Activated CD4-positive, alpha-beta T cell treated with anti-CD3 and anti-CD28 coated beads, Interleukin-2, amount 10 ng/mL, durations not matched to agents 7 days and 5 days (primary cell): ENCODE data around the gene PCF11. TPM values are rescaled to one million over a fixed set of nuclear protein-coding genes. Genes with fewer than 3 reads are reported as not detected.
"Not testable (repeated sequence)": the region's sequence is repeated elsewhere in the genome, so short reads cannot be mapped to it uniquely, and the experiment has no call there.

Experiments used
- CTCF ChIA-PET: fragments of 350-600 bp; sonication (Branson Sonifier 250); formaldehyde crosslinking; loops from one replicate; lab custom pipeline; 2021; ENCODE audit warnings: antibody characterized with exemption; lab: Charles Lee
- POLR2A ChIA-PET: fragments of 350-600 bp; sonication (Branson Sonifier 250); formaldehyde crosslinking; loops from one replicate; lab custom pipeline; 2021; ENCODE audit warnings: antibody characterized with exemption; lab: Charles Lee
- DNase-seq: peaks from one replicate; pipeline ENCODE4 v3.0.0-alpha.2; 2020
- H3K27ac Mint-ChIP-seq: one replicate; pipeline ENCODE4 v1.8.0; 2021; ENCODE audit warnings: mild to moderate bottlenecking, moderate library complexity, mixed read lengths
- H3K27me3 Mint-ChIP-seq: one replicate; pipeline ENCODE4 v1.8.0; 2021; ENCODE audit warnings: mixed read lengths
- H3K36me3 Mint-ChIP-seq: one replicate; pipeline ENCODE4 v1.8.0; 2021; ENCODE audit warnings: low read depth, mixed read lengths
- H3K4me1 Mint-ChIP-seq: one replicate; pipeline ENCODE4 v1.8.0; 2021; ENCODE audit warnings: mixed read lengths
- H3K4me3 Mint-ChIP-seq: one replicate; pipeline ENCODE4 v1.8.0; 2021; ENCODE audit warnings: mild to moderate bottlenecking, moderate library complexity, mixed read lengths
- H3K9me3 Mint-ChIP-seq: one replicate; pipeline ENCODE4 v1.8.0; 2021; ENCODE audit warnings: mixed read lengths
- total RNA-seq, 2 experiments: library from RNA; stranded (reverse); gene quantifications; one replicate each; pipeline ENCODE4 v1.2.3, GENCODE V29; 2021

The PCF11 gene
- total RNA-seq, 2 experiments from 2014 or later = 76.7 to 89.3 TPM

DNA sequence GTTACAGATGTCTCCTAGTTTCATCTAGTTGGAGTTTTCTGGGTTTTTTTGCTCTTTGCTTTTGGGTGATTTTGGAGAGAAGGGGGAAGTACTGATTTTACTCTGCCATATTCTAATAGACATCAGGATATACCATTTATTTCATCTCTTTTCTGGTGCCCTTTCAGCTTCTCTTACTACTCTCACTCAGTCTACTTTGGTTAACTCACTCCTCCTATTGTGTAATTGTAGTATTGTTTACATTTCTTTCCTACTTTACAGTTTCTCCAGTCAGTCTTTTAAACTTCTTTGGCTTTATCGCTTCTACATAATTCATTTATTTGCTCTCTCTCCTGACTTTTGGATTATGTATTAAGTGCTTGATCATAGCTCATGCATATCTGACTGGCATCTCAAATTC, 43.1 kb downstream of the PCF11 start:
- Mint-ChIP-seq H3K4me1 (peaks cover 7% of the 10 kb centered on the region), H3K27ac (no peak overlapping the region), H3K27me3 (no peaks in the 10 kb centered on the region), H3K36me3 (no peaks in the 10 kb centered on the region), H3K9me3 (no peaks in the 10 kb centered on the region), H3K4me3 (no peak overlapping the region)
- DNase-seq = no peak
- ChIA-PET POLR2A (no interaction called here), CTCF (interaction anchor here (1.0 kb wide), 2 partner anchors 11 to 16 kb away, joined by 3 to 4 read pairs; no protein-coding TSS in a partner anchor)

- no peak overlapping the region for H3K27ac Mint-ChIP-seq
- no peaks in the 10 kb centered on the region for H3K27me3 Mint-ChIP-seq
- ChIA-PET POLR2A (no interaction called here), CTCF (no interaction called here)
- H3K9me3 Mint-ChIP-seq = no peaks in the 10 kb centered on the region
- no peaks in the 10 kb centered on the region for H3K36me3 Mint-ChIP-seq
- no peaks in the 10 kb centered on the region for H3K4me1 Mint-ChIP-seq
- H3K4me3 Mint-ChIP-seq = no peak overlapping the region
- DNase-seq = no peak
These were observed 48.8 kb downstream of the PCF11 start for GRCh38 chr11:83205608-83206185.

DNA sequence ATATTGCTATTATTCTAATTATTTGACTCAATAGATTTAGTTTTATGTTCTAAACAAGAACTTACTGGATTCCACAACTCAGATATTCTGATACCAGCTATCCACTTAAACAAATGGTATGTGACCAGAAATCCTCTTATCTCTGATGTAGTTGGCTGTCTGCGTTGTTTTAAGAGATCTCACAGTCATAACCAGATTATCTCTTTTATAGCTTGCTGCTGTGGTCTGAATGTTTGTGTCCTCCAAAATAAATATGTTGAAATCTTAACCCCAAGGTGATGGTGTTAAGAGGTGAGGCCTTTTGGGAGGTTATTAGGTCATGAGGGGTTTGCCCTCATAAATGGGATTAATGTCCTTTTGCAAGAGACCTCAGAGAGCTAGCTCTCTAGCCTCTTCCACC, 49.3 kb downstream of the PCF11 start:
- DNase-seq = no peak
- ChIA-PET POLR2A (no interaction called here), CTCF (interaction anchor here (0.8 kb wide), 1 partner anchor 44 kb away, joined by 4 read pairs; no protein-coding TSS in a partner anchor)
- Mint-ChIP-seq H3K27ac (no peak overlapping the region), H3K27me3 (no peaks in the 10 kb centered on the region), H3K9me3 (no peaks in the 10 kb centered on the region), H3K4me3 (no peak overlapping the region), H3K36me3 (no peaks in the 10 kb centered on the region), H3K4me1 (no peaks in the 10 kb centered on the region)

DNA sequence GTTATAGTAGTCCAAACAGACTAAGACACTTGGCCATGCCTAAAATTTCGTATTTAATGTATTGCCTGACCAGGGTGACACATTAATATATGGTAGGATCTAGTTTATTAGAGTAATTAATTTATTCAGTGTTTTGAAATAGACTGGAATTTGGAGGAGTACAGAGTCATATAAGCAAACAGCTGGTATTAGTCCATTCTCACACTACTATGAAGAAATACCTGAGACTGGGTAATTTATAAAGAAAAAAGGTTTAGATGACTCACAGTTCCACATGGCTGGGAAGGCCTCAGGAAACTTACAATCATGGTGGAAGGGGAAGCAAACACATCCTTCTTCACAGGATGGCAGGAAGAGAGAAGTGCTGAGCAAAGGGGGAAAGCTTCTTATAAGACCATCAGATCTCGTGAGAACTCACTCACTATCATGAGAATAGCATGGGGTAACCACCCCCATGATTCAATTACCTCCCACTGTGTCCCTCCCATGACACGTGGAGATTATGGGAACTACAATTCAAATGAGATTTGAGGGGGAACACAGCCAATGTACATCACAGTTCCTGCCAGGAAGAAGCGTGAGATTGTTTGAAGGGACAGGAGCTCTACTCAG, 49.9 kb downstream of the PCF11 start:
- H3K4me1 Mint-ChIP-seq, POLR2A ChIA-PET, H3K27ac Mint-ChIP-seq, H3K9me3 Mint-ChIP-seq, H3K4me3 Mint-ChIP-seq, DNase-seq, H3K27me3 Mint-ChIP-seq, H3K36me3 Mint-ChIP-seq: not testable (repeated sequence)
- CTCF ChIA-PET = interaction anchor here (0.8 to 1.3 kb wide), 2 partner anchors 8 to 43 kb away, joined by 3 to 4 read pairs; no protein-coding TSS in a partner anchor

GRCh38 chr11:83219095-83219494, 62.2 kb downstream of the PCF11 start:
- no peaks in the 10 kb centered on the region for H3K4me1 Mint-ChIP-seq
- CTCF ChIA-PET = no interaction called here
- POLR2A ChIA-PET = no interaction called here
- no peaks in the 10 kb centered on the region for H3K36me3 Mint-ChIP-seq
- H3K27ac Mint-ChIP-seq = no peak overlapping the region
- peaks cover 15% of the 10 kb centered on the region for H3K27me3 Mint-ChIP-seq
- no peaks in the 10 kb centered on the region for H3K9me3 Mint-ChIP-seq
- DNase-seq = no peak
- H3K4me3 Mint-ChIP-seq = no peak overlapping the region

DNA sequence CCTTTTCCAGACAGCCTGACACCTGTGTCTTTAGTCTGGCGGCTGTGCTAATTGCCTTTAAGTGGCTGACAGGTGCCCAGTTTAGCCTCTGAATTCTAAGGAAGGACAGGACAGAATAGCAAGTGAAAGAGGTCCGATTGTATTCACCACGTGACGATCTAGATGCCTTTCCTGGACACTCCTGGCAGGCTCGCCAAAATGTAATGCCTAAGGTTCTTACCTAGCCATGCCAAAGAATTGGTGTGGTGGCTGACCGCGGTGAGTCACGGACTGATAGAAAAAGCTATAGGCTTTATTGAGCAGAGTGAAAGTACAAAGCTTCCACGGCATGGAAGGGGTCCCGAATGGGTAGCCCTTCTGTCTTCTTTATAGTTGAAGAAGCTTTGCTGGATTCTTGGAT, 63.3 kb downstream of the PCF11 start:
- Mint-ChIP-seq H3K27me3 (peaks cover 15% of the 10 kb centered on the region), H3K4me1 (no peaks in the 10 kb centered on the region), H3K27ac (no peak overlapping the region), H3K4me3 (no peak overlapping the region), H3K36me3 (no peaks in the 10 kb centered on the region), H3K9me3 (no peaks in the 10 kb centered on the region)
- ChIA-PET POLR2A (no interaction called here), CTCF (no interaction called here)
- DNase-seq = no peak

- ChIA-PET CTCF (interaction anchor here (0.6 kb wide), 1 partner anchor 54 kb away, joined by 5 read pairs; no protein-coding TSS in a partner anchor), POLR2A (no interaction called here)
- DNase-seq = no peak
- Mint-ChIP-seq H3K27ac (no peak overlapping the region), H3K4me1 (no peaks in the 10 kb centered on the region), H3K9me3 (no peaks in the 10 kb centered on the region), H3K4me3 (no peak overlapping the region), H3K36me3 (no peaks in the 10 kb centered on the region), H3K27me3 (peaks cover 15% of the 10 kb centered on the region)
These were observed 64.8 kb downstream of the PCF11 start for GRCh38 chr11:83221694-83222093.

GRCh38 chr11:83222499-83222898, 65.6 kb downstream of the PCF11 start:
- no peak overlapping the region for H3K4me3 Mint-ChIP-seq
- peaks cover 15% of the 10 kb centered on the region for H3K27me3 Mint-ChIP-seq
- no peaks in the 10 kb centered on the region for H3K4me1 Mint-ChIP-seq
- no peaks in the 10 kb centered on the region for H3K9me3 Mint-ChIP-seq
- no peak for DNase-seq
- H3K36me3 Mint-ChIP-seq = no peaks in the 10 kb centered on the region
- ChIA-PET POLR2A (no interaction called here), CTCF (no interaction called here)
- no peak overlapping the region for H3K27ac Mint-ChIP-seq

DNA sequence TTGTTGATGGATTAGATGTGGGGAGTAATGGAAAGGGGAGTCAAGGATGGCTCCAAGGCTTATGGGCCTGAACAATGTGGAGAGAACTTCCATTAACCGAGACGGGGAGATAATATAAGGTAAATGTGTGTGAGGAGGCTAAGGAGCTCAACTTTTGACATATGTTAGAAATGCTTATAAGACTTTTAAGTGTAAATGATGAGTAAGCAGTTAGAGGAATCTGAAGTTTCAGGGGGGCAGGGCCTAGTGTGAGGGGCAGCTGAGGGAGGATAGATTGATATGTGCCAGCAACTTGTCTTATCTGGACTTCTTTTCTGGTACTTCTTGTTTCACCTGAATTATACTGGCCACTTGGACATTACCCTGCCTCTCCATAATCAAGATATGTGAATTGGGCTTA, 66.5 kb downstream of the PCF11 start:
- no peaks in the 10 kb centered on the region for H3K36me3 Mint-ChIP-seq
- ChIA-PET CTCF (interaction anchor here (0.6 to 0.7 kb wide), 2 partner anchors 233 to 319 kb away, joined by 3 read pairs; no protein-coding TSS in a partner anchor), POLR2A (interaction anchor here (0.6 kb wide), 1 partner anchor 10 kb away, joined by 3 read pairs; no protein-coding TSS in a partner anchor)
- H3K4me3 Mint-ChIP-seq = no peak overlapping the region
- no peak overlapping the region for H3K27ac Mint-ChIP-seq
- no peak for DNase-seq
- no peaks in the 10 kb centered on the region for H3K4me1 Mint-ChIP-seq
- peaks cover 15% of the 10 kb centered on the region for H3K27me3 Mint-ChIP-seq
- H3K9me3 Mint-ChIP-seq = no peaks in the 10 kb centered on the region

GRCh38 chr11:83235825-83236224, 78.9 kb downstream of the PCF11 start:
- Mint-ChIP-seq H3K36me3 (no peaks in the 10 kb centered on the region), H3K27me3 (peaks cover 6% of the 10 kb centered on the region), H3K9me3 (no peaks in the 10 kb centered on the region), H3K4me3 (no peak overlapping the region), H3K4me1 (no peaks in the 10 kb centered on the region), H3K27ac (no peak overlapping the region)
- CTCF ChIA-PET = interaction anchor here (1.2 kb wide), 1 partner anchor 19 kb away, joined by 3 read pairs; no protein-coding TSS in a partner anchor
- POLR2A ChIA-PET = interaction anchor here (0.5 kb wide), 1 partner anchor 13 kb away, joined by 3 read pairs; no protein-coding TSS in a partner anchor
- no peak for DNase-seq

Other genes starting within 250 kb of the PCF11 start
- 10 to 100 TPM in 1 of 2 experiments, 1 to 10 TPM in 1; 8.7 to 10.7 TPM for gene RAB30, start 85.2 kb upstream of the PCF11 start, total RNA-seq
- gene ANKRD42, start 36.6 kb downstream of the PCF11 start, total RNA-seq = 1 to 10 TPM; 1.8 to 2.2 TPM
- 10 to 100 TPM; 27.9 to 38.5 TPM for gene CCDC90B, start 129.2 kb downstream of the PCF11 start, total RNA-seq